ENCODE measurements around the gene PELI2. TPM values are rescaled to one million over a fixed set of nuclear protein-coding genes. Genes with fewer than 3 reads are reported as not detected.

PELI2 gene
- total and polyA plus RNA-seq, 2 donors from 2014 or later, result 5.2 to 27.6 TPM

- intact Hi-C loops (cut with DNase I), result no loop called here
- H3K9ac ChIP-seq (ENCODE audit: low read length in 3 of 3), result no peak overlapping the region
- no peak overlapping the region for H3K27ac ChIP-seq (ENCODE audit: low read depth in 2 of 2, low read length in 2 of 2)
- FAIRE-seq (no peak), DNase-seq (no peak)
- no peaks in the 10 kb centered on the region for H3K9me3 ChIP-seq (ENCODE audit: control insufficient read depth in 2 of 3, insufficient read depth in 1 of 3, low read length in 3 of 3)
- no peaks in the 10 kb centered on the region for H3K36me3 ChIP-seq (ENCODE audit: control insufficient read depth in 2 of 3, insufficient read depth in 3 of 3, low read length in 3 of 3)
- TF ChIP-seq CTCF (IDR thresholded peaks at IDR 0.05; ENCODE audit: borderline replicate concordance, extremely low read depth, insufficient read depth), result no peak
- peaks cover 0 to 9% (median 4%) of the 10 kb centered on the region in 3 donors for H3K4me1 ChIP-seq (ENCODE audit: control insufficient read depth in 2 of 3, insufficient read depth in 2 of 3, low read depth in 1 of 3, low read length in 3 of 3)
- H3K4me3 ChIP-seq (ENCODE audit: low read length in 3 of 3), result no peak overlapping the region
- H3K27me3 ChIP-seq (ENCODE audit: control insufficient read depth, insufficient read depth, low read length), result no peaks in the 10 kb centered on the region
Measured at GRCh38 chr14:56172074-56172473, 53.9 kb downstream of the PELI2 start.

GRCh38 chr14:56172571-56172971 is 54.4 kb downstream of the PELI2 start:
- Histone ChIP-seq H3K27ac (ENCODE audit: low read depth in 2 of 2, low read length in 2 of 2) (no peak overlapping the region), H3K4me3 (ENCODE audit: low read length in 3 of 3) (no peak overlapping the region), H3K9ac (ENCODE audit: low read length in 3 of 3) (no peak overlapping the region), H3K27me3 (ENCODE audit: control insufficient read depth, insufficient read depth, low read length) (no peaks in the 10 kb centered on the region), H3K9me3 (ENCODE audit: control insufficient read depth in 2 of 3, insufficient read depth in 1 of 3, low read length in 3 of 3) (no peaks in the 10 kb centered on the region), H3K4me1 (ENCODE audit: control insufficient read depth in 2 of 3, insufficient read depth in 2 of 3, low read depth in 1 of 3, low read length in 3 of 3) (peaks cover 0 to 13% (median 4%) of the 10 kb centered on the region in 3 donors), H3K36me3 (ENCODE audit: control insufficient read depth in 2 of 3, insufficient read depth in 3 of 3, low read length in 3 of 3) (no peaks in the 10 kb centered on the region)
- FAIRE-seq (no peak), DNase-seq (no peak)
- TF ChIP-seq CTCF (IDR thresholded peaks at IDR 0.05; ENCODE audit: borderline replicate concordance, extremely low read depth, insufficient read depth), result no peak
- intact Hi-C loops (cut with DNase I), result no loop called here

- no peaks in the 10 kb centered on the region for H3K9me3 ChIP-seq (ENCODE audit: control insufficient read depth in 2 of 3, insufficient read depth in 1 of 3, low read length in 3 of 3)
- H3K27me3 ChIP-seq (ENCODE audit: control insufficient read depth, insufficient read depth, low read length), result no peaks in the 10 kb centered on the region
- no peak for FAIRE-seq
- no peak overlapping the region for H3K27ac ChIP-seq (ENCODE audit: low read depth in 2 of 2, low read length in 2 of 2)
- H3K9ac ChIP-seq (ENCODE audit: low read length in 3 of 3), result no peak overlapping the region
- DNase-seq, result no peak
- H3K4me3 ChIP-seq (ENCODE audit: low read length in 3 of 3), result no peak overlapping the region
- intact Hi-C loops (cut with DNase I), result no loop called here
- H3K4me1 ChIP-seq (ENCODE audit: control insufficient read depth in 2 of 3, insufficient read depth in 2 of 3, low read depth in 1 of 3, low read length in 3 of 3), result peaks cover 0 to 13% (median 3%) of the 10 kb centered on the region in 3 donors
- no peaks in the 10 kb centered on the region for H3K36me3 ChIP-seq (ENCODE audit: control insufficient read depth in 2 of 3, insufficient read depth in 3 of 3, low read length in 3 of 3)
- TF ChIP-seq CTCF (IDR thresholded peaks at IDR 0.05; ENCODE audit: borderline replicate concordance, extremely low read depth, insufficient read depth), result no peak
Measured at GRCh38 chr14:56173365-56173922, 55.2 kb downstream of the PELI2 start.

- FAIRE-seq, result no peak
- Histone ChIP-seq H3K9me3 (ENCODE audit: control insufficient read depth in 2 of 3, insufficient read depth in 1 of 3, low read length in 3 of 3) (no peaks in the 10 kb centered on the region), H3K27ac (ENCODE audit: low read depth in 2 of 2, low read length in 2 of 2) (no peak overlapping the region), H3K27me3 (ENCODE audit: control insufficient read depth, insufficient read depth, low read length) (no peaks in the 10 kb centered on the region), H3K4me1 (ENCODE audit: control insufficient read depth in 2 of 3, insufficient read depth in 2 of 3, low read depth in 1 of 3, low read length in 3 of 3) (peaks cover 0 to 13% (median 2%) of the 10 kb centered on the region in 3 donors), H3K4me3 (ENCODE audit: low read length in 3 of 3) (no peak overlapping the region), H3K36me3 (ENCODE audit: control insufficient read depth in 2 of 3, insufficient read depth in 3 of 3, low read length in 3 of 3) (no peaks in the 10 kb centered on the region), H3K9ac (ENCODE audit: low read length in 3 of 3) (no peak overlapping the region)
- no peak for DNase-seq
- intact Hi-C loops (cut with DNase I), result no loop called here
- no peak for TF ChIP-seq CTCF (IDR thresholded peaks at IDR 0.05; ENCODE audit: borderline replicate concordance, extremely low read depth, insufficient read depth)
Measured at GRCh38 chr14:56175773-56176172, 57.6 kb downstream of the PELI2 start.

All from kidney (tissue), 14 donors.